NB4 (cell line): ENCODE data around the gene FLRT2.

ENCODE experiments used
- MYC ChIP-seq: IDR thresholded peaks from 2 replicates; pipeline ENCODE4 v1.6.1; 2011; ENCODE audit warnings: low read depth, low read length
- POLR2A ChIP-seq: IDR thresholded peaks from 2 replicates; pipeline ENCODE4 v1.6.1; 2011; ENCODE audit warnings: mild to moderate bottlenecking; ENCODE audit not compliant: insufficient read length; ENCODE audit errors: extremely low read depth

GRCh38 chr14:85535321-85535720 is 5.4 kb downstream of the FLRT2 start:
- TF ChIP-seq POLR2A (no peak), MYC (no peak)
